ENCODE data around the gene RBP2.

DNA sequence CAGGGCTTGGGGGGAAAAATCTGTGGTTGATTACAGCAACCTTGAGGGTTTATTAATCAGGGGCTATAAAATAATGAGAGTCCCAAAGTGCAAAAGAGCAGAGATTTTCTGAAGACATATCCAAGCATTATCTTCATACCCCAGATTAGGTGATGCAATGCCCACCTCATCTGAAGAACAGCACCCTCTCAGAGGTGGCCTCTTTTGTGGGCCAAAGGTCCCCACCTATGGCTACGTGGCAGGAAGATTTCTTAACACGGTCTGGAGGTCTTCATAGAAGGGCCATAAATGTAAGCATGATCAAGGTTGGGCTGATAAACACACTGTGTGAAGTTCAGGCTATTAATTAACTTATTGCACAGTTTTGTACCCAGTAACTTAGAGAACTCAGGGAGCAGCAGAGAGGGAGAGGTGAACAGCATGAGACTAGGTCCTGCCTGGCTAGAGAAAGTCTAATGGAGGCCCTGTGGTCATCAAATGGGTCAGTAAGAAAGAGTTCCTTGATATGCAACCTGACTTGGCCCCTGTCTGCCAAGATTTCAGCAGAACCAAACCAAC, 29.6 kb upstream of the RBP2 start:
- TF ChIP-seq ZNF274 (IDR thresholded peaks at IDR 0.05; ENCODE audit: insufficient read depth, insufficient read length) (no peak), MTA3 (IDR thresholded peaks at IDR 0.05; ENCODE audit: borderline replicate concordance, low read length) (no peak), EP300 (IDR thresholded peaks at IDR 0.05; ENCODE audit: borderline replicate concordance in 1 of 2, control insufficient read depth in 1 of 2, low read depth in 2 of 2, low read length in 2 of 2) (no peak), POLR2A (IDR thresholded peaks at IDR 0.05; ENCODE audit: low read depth, low read length) (no peak)
- TF ChIP-seq, protein P1, sequence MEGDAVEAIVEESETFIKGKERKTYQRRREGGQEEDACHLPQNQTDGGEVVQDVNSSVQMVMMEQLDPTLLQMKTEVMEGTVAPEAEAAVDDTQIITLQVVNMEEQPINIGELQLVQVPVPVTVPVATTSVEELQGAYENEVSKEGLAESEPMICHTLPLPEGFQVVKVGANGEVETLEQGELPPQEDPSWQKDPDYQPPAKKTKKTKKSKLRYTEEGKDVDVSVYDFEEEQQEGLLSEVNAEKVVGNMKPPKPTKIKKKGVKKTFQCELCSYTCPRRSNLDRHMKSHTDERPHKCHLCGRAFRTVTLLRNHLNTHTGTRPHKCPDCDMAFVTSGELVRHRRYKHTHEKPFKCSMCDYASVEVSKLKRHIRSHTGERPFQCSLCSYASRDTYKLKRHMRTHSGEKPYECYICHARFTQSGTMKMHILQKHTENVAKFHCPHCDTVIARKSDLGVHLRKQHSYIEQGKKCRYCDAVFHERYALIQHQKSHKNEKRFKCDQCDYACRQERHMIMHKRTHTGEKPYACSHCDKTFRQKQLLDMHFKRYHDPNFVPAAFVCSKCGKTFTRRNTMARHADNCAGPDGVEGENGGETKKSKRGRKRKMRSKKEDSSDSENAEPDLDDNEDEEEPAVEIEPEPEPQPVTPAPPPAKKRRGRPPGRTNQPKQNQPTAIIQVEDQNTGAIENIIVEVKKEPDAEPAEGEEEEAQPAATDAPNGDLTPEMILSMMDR (IDR thresholded peaks at IDR 0.05 in 2 of 3, conservative IDR thresholded peaks at IDR 0.05 in 1 of 3; ENCODE audit: control insufficient read depth in 2 of 3, extremely low read depth in 1 of 3, insufficient read depth in 1 of 3, low read depth in 3 of 3, low read length in 3 of 3): no peak
- TF ChIP-seq, protein P2, sequence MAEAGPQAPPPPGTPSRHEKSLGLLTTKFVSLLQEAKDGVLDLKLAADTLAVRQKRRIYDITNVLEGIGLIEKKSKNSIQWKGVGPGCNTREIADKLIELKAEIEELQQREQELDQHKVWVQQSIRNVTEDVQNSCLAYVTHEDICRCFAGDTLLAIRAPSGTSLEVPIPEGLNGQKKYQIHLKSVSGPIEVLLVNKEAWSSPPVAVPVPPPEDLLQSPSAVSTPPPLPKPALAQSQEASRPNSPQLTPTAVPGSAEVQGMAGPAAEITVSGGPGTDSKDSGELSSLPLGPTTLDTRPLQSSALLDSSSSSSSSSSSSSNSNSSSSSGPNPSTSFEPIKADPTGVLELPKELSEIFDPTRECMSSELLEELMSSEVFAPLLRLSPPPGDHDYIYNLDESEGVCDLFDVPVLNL (IDR thresholded peaks at IDR 0.05; ENCODE audit: low read depth, low read length): no peak
- TF ChIP-seq, protein P3, sequence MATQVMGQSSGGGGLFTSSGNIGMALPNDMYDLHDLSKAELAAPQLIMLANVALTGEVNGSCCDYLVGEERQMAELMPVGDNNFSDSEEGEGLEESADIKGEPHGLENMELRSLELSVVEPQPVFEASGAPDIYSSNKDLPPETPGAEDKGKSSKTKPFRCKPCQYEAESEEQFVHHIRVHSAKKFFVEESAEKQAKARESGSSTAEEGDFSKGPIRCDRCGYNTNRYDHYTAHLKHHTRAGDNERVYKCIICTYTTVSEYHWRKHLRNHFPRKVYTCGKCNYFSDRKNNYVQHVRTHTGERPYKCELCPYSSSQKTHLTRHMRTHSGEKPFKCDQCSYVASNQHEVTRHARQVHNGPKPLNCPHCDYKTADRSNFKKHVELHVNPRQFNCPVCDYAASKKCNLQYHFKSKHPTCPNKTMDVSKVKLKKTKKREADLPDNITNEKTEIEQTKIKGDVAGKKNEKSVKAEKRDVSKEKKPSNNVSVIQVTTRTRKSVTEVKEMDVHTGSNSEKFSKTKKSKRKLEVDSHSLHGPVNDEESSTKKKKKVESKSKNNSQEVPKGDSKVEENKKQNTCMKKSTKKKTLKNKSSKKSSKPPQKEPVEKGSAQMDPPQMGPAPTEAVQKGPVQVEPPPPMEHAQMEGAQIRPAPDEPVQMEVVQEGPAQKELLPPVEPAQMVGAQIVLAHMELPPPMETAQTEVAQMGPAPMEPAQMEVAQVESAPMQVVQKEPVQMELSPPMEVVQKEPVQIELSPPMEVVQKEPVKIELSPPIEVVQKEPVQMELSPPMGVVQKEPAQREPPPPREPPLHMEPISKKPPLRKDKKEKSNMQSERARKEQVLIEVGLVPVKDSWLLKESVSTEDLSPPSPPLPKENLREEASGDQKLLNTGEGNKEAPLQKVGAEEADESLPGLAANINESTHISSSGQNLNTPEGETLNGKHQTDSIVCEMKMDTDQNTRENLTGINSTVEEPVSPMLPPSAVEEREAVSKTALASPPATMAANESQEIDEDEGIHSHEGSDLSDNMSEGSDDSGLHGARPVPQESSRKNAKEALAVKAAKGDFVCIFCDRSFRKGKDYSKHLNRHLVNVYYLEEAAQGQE (IDR thresholded peaks at IDR 0.05; ENCODE audit: low read depth, low read length): no peak

All from GM12878 (cell line).